Measurements from ENCODE around the gene GPR162.

GRCh38 chr12:6849976-6850560 is 28.4 kb downstream of the GPR162 start:
- TF ChIP-seq CTCF (IDR thresholded peaks at IDR 0.05) = no peak
- TF ChIP-seq POLR2A (IDR thresholded peaks at IDR 0.05) = no peak

All from heart left ventricle (tissue), 13 donors.